Measurements from ENCODE around the gene NDUFS7.

GRCh38 chr19:1397838-1398237 is 14.1 kb downstream of the NDUFS7 start:
- TF ChIP-seq, protein P1, sequence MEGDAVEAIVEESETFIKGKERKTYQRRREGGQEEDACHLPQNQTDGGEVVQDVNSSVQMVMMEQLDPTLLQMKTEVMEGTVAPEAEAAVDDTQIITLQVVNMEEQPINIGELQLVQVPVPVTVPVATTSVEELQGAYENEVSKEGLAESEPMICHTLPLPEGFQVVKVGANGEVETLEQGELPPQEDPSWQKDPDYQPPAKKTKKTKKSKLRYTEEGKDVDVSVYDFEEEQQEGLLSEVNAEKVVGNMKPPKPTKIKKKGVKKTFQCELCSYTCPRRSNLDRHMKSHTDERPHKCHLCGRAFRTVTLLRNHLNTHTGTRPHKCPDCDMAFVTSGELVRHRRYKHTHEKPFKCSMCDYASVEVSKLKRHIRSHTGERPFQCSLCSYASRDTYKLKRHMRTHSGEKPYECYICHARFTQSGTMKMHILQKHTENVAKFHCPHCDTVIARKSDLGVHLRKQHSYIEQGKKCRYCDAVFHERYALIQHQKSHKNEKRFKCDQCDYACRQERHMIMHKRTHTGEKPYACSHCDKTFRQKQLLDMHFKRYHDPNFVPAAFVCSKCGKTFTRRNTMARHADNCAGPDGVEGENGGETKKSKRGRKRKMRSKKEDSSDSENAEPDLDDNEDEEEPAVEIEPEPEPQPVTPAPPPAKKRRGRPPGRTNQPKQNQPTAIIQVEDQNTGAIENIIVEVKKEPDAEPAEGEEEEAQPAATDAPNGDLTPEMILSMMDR (IDR thresholded peaks at IDR 0.05): no peak
- TF ChIP-seq POLR2AphosphoS5 (IDR thresholded peaks at IDR 0.05): no peak

Data from prostate gland (tissue), 2 donors.